ENCODE results near the gene CACNA1B. TPM values are rescaled to one million over a fixed set of nuclear protein-coding genes. Genes with fewer than 3 reads are reported as not detected.

The CACNA1B gene
- total and polyA plus RNA-seq, 11 donors, result 0.03 to 0.25 (median 0.13) TPM

GRCh38 chr9:137918331-137919094 lies 40.9 kb downstream of the CACNA1B start:
- Histone ChIP-seq H3K27ac (no peak overlapping the region), H3K27me3 (peaks cover 0 to 5% (median 0%) of the 10 kb centered on the region in 9 donors), H3K36me3 (no peaks in the 10 kb centered on the region), H3K9me3 (no peaks in the 10 kb centered on the region), H3K4me3 (no peak overlapping the region), H3K4me1 (peaks cover 0 to 12% (median 5%) of the 10 kb centered on the region in 12 donors)
- DNase-seq (peak in 1 of 5 donors; percentile 33), ATAC-seq (peak; percentile 64 to 92 (median 83))
- 36 to 41% (median 38%) methylated on average over 9 of the region's 9 CpGs for WGBS, 4 donors
- intact Hi-C loops (cut with DNase I), result no loop called here
- no peak for TF ChIP-seq CTCF (IDR thresholded peaks at IDR 0.05)
- no peak for TF ChIP-seq POLR2A (IDR thresholded peaks at IDR 0.05)

- no peak overlapping the region for H3K4me3 ChIP-seq
- H3K27me3 ChIP-seq, result peaks cover 0 to 5% (median 0%) of the 10 kb centered on the region in 9 donors
- no peak overlapping the region for H3K27ac ChIP-seq
- no peak for TF ChIP-seq POLR2A (IDR thresholded peaks at IDR 0.05)
- no peak for TF ChIP-seq CTCF (IDR thresholded peaks at IDR 0.05)
- intact Hi-C loops (cut with DNase I), result no loop called here
- peak; percentile 29 to 72 (median 54) for ATAC-seq
- peaks cover 0 to 12% (median 5%) of the 10 kb centered on the region in 12 donors for H3K4me1 ChIP-seq
- H3K9me3 ChIP-seq, result no peaks in the 10 kb centered on the region
- WGBS, 4 donors, result 45 to 59% (median 52%) methylated on average over 9 of the region's 9 CpGs
- DNase-seq, result no peak
- H3K36me3 ChIP-seq, result no peaks in the 10 kb centered on the region
Observed at GRCh38 chr9:137919095-137919465, 41.5 kb downstream of the CACNA1B start.

- intact Hi-C loops (cut with DNase I), result no loop called here
- TF ChIP-seq CTCF (IDR thresholded peaks at IDR 0.05) (no peak), POLR2A (IDR thresholded peaks at IDR 0.05) (no peak)
- no peak overlapping the region for H3K4me3 ChIP-seq
- H3K9me3 ChIP-seq, result no peaks in the 10 kb centered on the region
- H3K36me3 ChIP-seq, result no peaks in the 10 kb centered on the region
- ATAC-seq (no peak), DNase-seq (no peak)
- H3K27me3 ChIP-seq, result peaks cover 0 to under 1% (median 0%) of the 10 kb centered on the region in 9 donors
- no peak overlapping the region for H3K27ac ChIP-seq
- 69 to 71% (median 69%) methylated on average over 15 of the region's 15 CpGs for WGBS, 4 donors
- H3K4me1 ChIP-seq, result peaks cover 0 to 12% (median 5%) of the 10 kb centered on the region in 12 donors
Observed at GRCh38 chr9:137919649-137920141, 42.1 kb downstream of the CACNA1B start.

GRCh38 chr9:137920753-137921152 lies 43.2 kb downstream of the CACNA1B start:
- 72 to 83% (median 78%) methylated on average over 4 of the region's 4 CpGs for WGBS, 4 donors
- intact Hi-C loops (cut with DNase I), result no loop called here
- peaks cover 0 to 12% (median 5%) of the 10 kb centered on the region in 12 donors for H3K4me1 ChIP-seq
- ATAC-seq (no peak), DNase-seq (no peak)
- H3K36me3 ChIP-seq, result no peaks in the 10 kb centered on the region
- peaks cover 0 to 2% (median 0%) of the 10 kb centered on the region in 9 donors for H3K27me3 ChIP-seq
- H3K27ac ChIP-seq, result no peak overlapping the region
- H3K9me3 ChIP-seq, result no peaks in the 10 kb centered on the region
- no peak overlapping the region for H3K4me3 ChIP-seq
- no peak for TF ChIP-seq POLR2A (IDR thresholded peaks at IDR 0.05)
- TF ChIP-seq CTCF (IDR thresholded peaks at IDR 0.05), result no peak
